ENCODE measurements around the gene ADGRA1.

GRCh38 chr10:133059093-133059470 lies 28.6 kb upstream of the ADGRA1 start:
- TF ChIP-seq CTCF (IDR thresholded peaks at IDR 0.05): no peak
- TF ChIP-seq POLR2A (IDR thresholded peaks at IDR 0.05): no peak
